HG02885 (cell line): ENCODE measurements around the gene CALML4.

ENCODE experiments used
- ATAC-seq: cut with Tn5 transposase; IDR thresholded peaks from one replicate; pipeline ENCODE4 v1.9.1; 2021; ENCODE audit warnings: mild to moderate bottlenecking; ENCODE audit not compliant: unreplicated experiment, poor library complexity

Gene CALML4

GRCh38 chr15:68154923-68155559 is 50.1 kb downstream of the CALML4 start:
- ATAC-seq, result no peak

- ATAC-seq, result no peak
Observed at GRCh38 chr15:68152342-68152741, 52.8 kb downstream of the CALML4 start.

DNA sequence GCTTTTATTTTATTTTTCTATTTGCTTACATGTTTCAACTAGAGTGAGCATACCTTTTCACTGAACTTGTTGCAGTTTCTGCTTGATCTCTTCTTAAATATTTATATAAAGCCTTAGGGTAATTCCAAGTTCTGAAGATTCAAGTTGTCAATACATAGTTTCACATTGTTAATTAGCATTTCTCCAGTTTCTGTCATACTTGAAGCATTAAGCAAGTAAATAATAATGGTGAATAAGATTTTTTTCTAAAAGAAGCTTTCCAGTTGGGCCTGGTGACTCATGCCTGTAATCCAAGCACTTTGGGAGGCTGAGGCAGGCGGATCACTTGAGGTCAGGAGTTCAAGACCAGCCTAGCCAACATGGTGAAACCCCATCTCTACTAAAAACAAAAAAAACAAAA is 53.9 kb downstream of the CALML4 start:
- no peak for ATAC-seq

DNA sequence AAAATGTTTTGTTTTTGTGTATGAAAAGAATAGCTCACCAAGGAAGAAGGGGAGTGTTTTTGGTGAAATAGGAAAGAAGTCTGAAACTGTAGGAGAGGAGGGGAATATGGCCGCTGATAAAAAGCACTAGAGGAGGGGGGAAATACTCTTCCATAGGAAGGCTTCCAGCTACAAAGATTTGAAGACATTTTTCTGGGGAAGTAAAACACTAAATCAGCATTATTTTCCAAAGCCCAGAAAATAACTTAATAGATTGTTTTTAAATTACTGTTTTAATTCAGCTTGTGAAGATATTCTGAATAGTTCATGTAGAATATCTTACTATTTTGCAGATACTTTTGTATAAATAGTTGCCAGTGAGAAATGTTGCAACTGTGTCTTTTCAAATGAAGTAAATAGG is 54.9 kb downstream of the CALML4 start:
- ATAC-seq, result no peak

DNA sequence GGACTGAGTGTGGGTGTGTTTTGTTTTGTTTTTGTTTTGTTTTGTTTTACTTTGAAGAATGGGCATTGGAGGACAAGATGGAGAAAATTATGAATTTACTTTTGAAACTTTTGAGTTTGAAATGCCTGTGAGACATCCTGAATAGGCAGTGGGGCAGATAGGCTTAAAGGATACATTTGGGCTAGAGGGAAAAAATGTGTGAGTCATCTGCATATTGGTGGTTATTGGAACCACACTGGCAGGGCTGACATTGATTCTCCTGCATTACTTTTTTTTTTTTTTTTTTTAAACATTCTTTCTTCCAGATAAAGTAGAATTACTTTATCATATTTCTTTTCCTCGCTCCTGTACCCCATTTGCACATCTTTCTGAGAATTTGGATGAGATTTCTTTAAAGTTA is 56.1 kb downstream of the CALML4 start:
- no peak for ATAC-seq

DNA sequence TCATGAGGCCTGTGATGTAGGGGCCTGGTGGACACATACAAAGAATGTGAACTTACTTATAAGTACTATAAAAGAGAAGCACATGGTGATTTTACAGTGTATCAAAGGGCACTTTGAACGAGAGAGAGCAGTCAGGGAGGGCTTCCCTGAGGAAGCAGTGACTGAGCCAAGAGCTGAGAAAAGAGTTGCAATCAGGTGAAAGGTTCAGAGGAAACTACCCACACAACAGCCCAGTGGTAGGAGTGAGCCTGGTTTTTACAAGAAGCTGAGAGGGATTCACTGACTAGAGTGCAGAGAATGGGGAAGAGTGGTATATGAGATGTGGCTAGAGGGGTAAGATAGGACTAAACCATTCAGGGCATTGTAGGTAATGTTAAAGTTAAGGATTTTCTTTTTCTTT is 57.1 kb downstream of the CALML4 start:
- no peak for ATAC-seq

DNA sequence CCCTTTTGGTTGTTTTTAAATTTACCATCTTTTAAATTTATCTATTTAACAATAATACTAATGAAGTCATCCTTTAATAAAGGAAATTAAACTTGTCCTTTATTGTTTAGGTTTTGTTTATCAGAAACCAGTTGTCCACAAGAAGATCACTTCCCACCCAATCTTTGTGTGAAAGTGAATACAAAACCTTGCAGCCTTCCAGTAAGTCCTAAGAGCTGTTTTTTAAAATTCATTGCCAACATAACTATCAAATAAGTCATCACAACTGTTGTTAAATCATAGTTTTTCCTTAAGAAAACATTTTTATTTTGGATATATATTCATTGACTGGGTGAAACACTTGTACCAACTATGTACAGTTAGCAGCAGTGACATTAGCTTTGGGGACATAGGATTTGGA is 59.4 kb downstream of the CALML4 start:
- no peak for ATAC-seq

DNA sequence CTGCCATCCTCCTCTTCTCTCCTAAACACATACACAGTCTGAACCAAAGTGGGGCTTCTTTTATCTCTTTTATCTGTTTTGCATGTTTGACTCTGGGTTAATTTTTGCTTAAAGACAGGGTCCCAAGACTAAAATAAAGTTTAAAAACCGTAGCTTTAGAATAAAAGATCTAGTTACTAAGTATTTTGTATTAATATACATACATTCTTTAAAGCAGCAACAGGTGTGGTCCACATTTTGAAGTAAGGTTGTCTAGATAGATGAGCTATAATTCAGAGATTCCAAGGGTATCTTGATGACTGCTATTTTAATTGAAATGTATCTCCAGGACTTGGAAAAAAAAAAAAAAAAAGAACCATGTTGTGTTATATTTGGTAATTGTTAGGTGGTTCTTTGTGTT is 61.3 kb downstream of the CALML4 start:
- no peak for ATAC-seq

- ATAC-seq, result no peak
Observed at GRCh38 chr15:68143129-68143528, 62.0 kb downstream of the CALML4 start.
